Measurements from ENCODE around the gene TOX3.

TOX3 gene

GRCh38 chr16:52529226-52529625 lies 17.7 kb downstream of the TOX3 start:
- H3K4me3 ChIP-seq (replicated peaks in 1 of 2; ENCODE audit: low read depth in 2 of 2, low read length in 2 of 2), result no peak overlapping the region
- TF ChIP-seq, protein P1, sequence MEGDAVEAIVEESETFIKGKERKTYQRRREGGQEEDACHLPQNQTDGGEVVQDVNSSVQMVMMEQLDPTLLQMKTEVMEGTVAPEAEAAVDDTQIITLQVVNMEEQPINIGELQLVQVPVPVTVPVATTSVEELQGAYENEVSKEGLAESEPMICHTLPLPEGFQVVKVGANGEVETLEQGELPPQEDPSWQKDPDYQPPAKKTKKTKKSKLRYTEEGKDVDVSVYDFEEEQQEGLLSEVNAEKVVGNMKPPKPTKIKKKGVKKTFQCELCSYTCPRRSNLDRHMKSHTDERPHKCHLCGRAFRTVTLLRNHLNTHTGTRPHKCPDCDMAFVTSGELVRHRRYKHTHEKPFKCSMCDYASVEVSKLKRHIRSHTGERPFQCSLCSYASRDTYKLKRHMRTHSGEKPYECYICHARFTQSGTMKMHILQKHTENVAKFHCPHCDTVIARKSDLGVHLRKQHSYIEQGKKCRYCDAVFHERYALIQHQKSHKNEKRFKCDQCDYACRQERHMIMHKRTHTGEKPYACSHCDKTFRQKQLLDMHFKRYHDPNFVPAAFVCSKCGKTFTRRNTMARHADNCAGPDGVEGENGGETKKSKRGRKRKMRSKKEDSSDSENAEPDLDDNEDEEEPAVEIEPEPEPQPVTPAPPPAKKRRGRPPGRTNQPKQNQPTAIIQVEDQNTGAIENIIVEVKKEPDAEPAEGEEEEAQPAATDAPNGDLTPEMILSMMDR (IDR thresholded peaks at IDR 0.05; ENCODE audit: low read depth, low read length), result no peak
- DNase-seq (ENCODE audit: low read depth in 2 of 2), result no peak

GRCh38 chr16:52528393-52529065 lies 18.4 kb downstream of the TOX3 start:
- TF ChIP-seq, protein P1 (IDR thresholded peaks at IDR 0.05; ENCODE audit: low read depth, low read length), result no peak
- H3K4me3 ChIP-seq (replicated peaks in 1 of 2; ENCODE audit: low read depth in 2 of 2, low read length in 2 of 2), result no peak overlapping the region
- DNase-seq (ENCODE audit: low read depth in 2 of 2), result no peak

DNA sequence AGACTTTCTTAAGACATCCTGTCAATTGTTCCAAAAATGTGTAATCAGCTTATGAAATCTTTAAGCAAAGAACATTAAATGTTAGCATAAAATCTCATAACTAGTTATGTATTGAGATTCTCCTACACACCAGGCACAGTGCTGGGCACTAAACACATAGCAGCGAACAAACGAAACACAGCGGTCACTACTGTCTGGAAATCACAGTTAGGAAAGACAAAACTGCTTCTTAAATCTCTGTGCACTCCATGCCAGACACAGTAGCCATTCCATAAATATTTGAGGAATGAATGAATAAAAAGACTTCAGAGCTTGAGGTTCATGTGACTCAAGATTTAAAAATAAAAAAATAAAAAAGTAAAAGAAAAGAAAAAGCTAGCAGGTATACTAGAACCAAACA lies 20.1 kb downstream of the TOX3 start:
- TF ChIP-seq, protein P1 (IDR thresholded peaks at IDR 0.05; ENCODE audit: low read depth, low read length), result no peak
- no peak for DNase-seq (ENCODE audit: low read depth in 2 of 2)
- H3K4me3 ChIP-seq (replicated peaks in 1 of 2; ENCODE audit: low read depth in 2 of 2, low read length in 2 of 2), result no peak overlapping the region

GRCh38 chr16:52526116-52526828 lies 20.7 kb downstream of the TOX3 start:
- DNase-seq (ENCODE audit: low read depth in 2 of 2), result no peak
- TF ChIP-seq, protein P1 (IDR thresholded peaks at IDR 0.05; ENCODE audit: low read depth, low read length), result no peak
- no peak overlapping the region for H3K4me3 ChIP-seq (replicated peaks in 1 of 2; ENCODE audit: low read depth in 2 of 2, low read length in 2 of 2)

DNA sequence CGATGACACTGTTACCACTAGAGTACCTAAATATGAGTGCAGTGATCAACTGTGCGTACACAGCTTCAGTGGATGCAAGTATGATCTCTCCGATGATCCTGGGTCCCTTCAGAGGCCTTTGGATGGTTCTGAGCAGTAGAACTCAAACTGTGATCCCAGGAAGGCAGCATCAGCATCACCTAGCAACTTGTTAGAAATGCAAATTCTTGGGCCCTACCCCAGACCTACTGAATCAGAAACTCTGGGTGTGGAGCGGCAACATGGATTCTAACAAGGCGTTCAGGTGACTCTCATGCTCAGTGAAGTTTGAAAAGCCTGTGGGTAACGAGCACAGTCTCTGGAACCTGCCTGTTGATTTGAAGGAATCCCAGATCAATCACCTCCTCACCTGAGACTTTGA lies 25.4 kb downstream of the TOX3 start:
- H3K4me3 ChIP-seq (replicated peaks in 1 of 2; ENCODE audit: low read depth in 2 of 2, low read length in 2 of 2), result no peak overlapping the region
- no peak for DNase-seq (ENCODE audit: low read depth in 2 of 2)
- TF ChIP-seq, protein P1 (IDR thresholded peaks at IDR 0.05; ENCODE audit: low read depth, low read length), result no peak

- TF ChIP-seq, protein P1 (IDR thresholded peaks at IDR 0.05; ENCODE audit: low read depth, low read length), result no peak
- no peak overlapping the region for H3K4me3 ChIP-seq (replicated peaks in 1 of 2; ENCODE audit: low read depth in 2 of 2, low read length in 2 of 2)
- DNase-seq (ENCODE audit: low read depth in 2 of 2), result no peak
Measured at GRCh38 chr16:52518884-52519283, 28.1 kb downstream of the TOX3 start.
